CD8-positive, alpha-beta memory T cell (primary cell): ENCODE data around the gene SEC61A2. TPM values are rescaled to one million over a fixed set of nuclear protein-coding genes. Genes with fewer than 3 reads are reported as not detected.

ENCODE experiments used
- CTCF ChIA-PET: fragments of 350-600 bp; sonication (Branson Sonifier 250); formaldehyde crosslinking; loops from one replicate; lab custom pipeline; 2021; ENCODE audit warnings: antibody characterized with exemption; lab: Charles Lee
- POLR2A ChIA-PET: fragments of 350-600 bp; sonication (Branson Sonifier 250); formaldehyde crosslinking; loops from one replicate; lab custom pipeline; 2021; ENCODE audit warnings: antibody characterized with exemption; lab: Charles Lee
- DNase-seq, 5 donors: peaks; one replicate each; pipeline versions ENCODE4 v3.0.0 to v3.0.0-alpha.2; 2020 to 2022; ENCODE audit warnings: mixed read lengths in 1 of 5
- H3K27ac ChIP-seq: one replicate; pipeline ENCODE4 v1.7.0; 2013; ENCODE audit warnings: low read depth, mild to moderate bottlenecking, low read length, moderate library complexity
- H3K27me3 ChIP-seq: 2 replicates; pipeline ENCODE4 v1.7.0; 2013; ENCODE audit warnings: low read length, mild to moderate bottlenecking; ENCODE audit not compliant: insufficient read depth, poor library complexity, severe bottlenecking
- H3K36me3 ChIP-seq: 2 replicates; pipeline ENCODE4 v1.7.0; 2013; ENCODE audit warnings: mild to moderate bottlenecking, low read length, moderate library complexity; ENCODE audit not compliant: insufficient read depth
- H3K4me1 ChIP-seq: 2 replicates; pipeline ENCODE4 v1.7.0; 2013; ENCODE audit warnings: mild to moderate bottlenecking, low read length, moderate library complexity; ENCODE audit not compliant: insufficient read depth
- H3K4me3 ChIP-seq: 2 replicates; pipeline ENCODE4 v1.7.0; 2013; ENCODE audit warnings: mild to moderate bottlenecking, low read length
- H3K9me3 ChIP-seq: 2 replicates; pipeline ENCODE4 v1.7.0; 2013; ENCODE audit warnings: mild to moderate bottlenecking, low read length
- H3K27ac Mint-ChIP-seq, 8 donors: one replicate each; pipeline ENCODE4 v1.8.0; 2020 to 2021; ENCODE audit warnings: mixed read lengths in 8 of 8, mild to moderate bottlenecking in 6 of 8, inconsistent platforms in 3 of 8, moderate library complexity in 3 of 8
- H3K27me3 Mint-ChIP-seq, 2 donors: one replicate each; pipeline ENCODE4 v1.8.0; 2020 to 2021; ENCODE audit warnings: mixed read lengths in 2 of 2, mild to moderate bottlenecking in 1 of 2, moderate library complexity in 1 of 2
- H3K36me3 Mint-ChIP-seq, 3 donors: one replicate each; pipeline ENCODE4 v1.8.0; 2020 to 2021; ENCODE audit warnings: mixed read lengths in 3 of 3, inconsistent platforms in 1 of 3, mild to moderate bottlenecking in 1 of 3
- H3K4me1 Mint-ChIP-seq, 3 donors: one replicate each; pipeline ENCODE4 v1.8.0; 2020 to 2021; ENCODE audit warnings: mixed read lengths in 3 of 3, inconsistent platforms in 1 of 3, mild to moderate bottlenecking in 1 of 3
- H3K4me3 Mint-ChIP-seq, 7 donors: one replicate each; pipeline ENCODE4 v1.8.0; 2020 to 2021; ENCODE audit warnings: mixed read lengths in 7 of 7, mild to moderate bottlenecking in 6 of 7, moderate library complexity in 4 of 7, inconsistent platforms in 2 of 7
- H3K9me3 Mint-ChIP-seq, 5 donors: one replicate each; pipeline ENCODE4 v1.8.0; 2020 to 2022; ENCODE audit warnings: mixed read lengths in 5 of 5, mild to moderate bottlenecking in 3 of 5, moderate library complexity in 2 of 5, inconsistent platforms in 1 of 5
- polyA plus RNA-seq: library from polyadenylated mRNA; unstranded; fragments of 300-500 nt; fragmentation: Illumina TruSeq; gene quantifications from one replicate; pipeline ENCODE4 v1.2.3, GENCODE V29; 2021
- total RNA-seq, 2 experiments: library from RNA; stranded (reverse); gene quantifications; one replicate each; pipeline ENCODE4 v1.2.3, GENCODE V29; 2021

Gene SEC61A2
- total and polyA plus RNA-seq, 3 experiments from 2014 or later: 2.5 to 13.6 (median 12.5) TPM

- DNase-seq: no peak
- Histone ChIP-seq H3K27ac (no peak overlapping the region), H3K36me3 (peaks cover 29% of the 10 kb centered on the region), H3K9me3 (no peaks in the 10 kb centered on the region), H3K4me3 (no peak overlapping the region), H3K27me3 (no peaks in the 10 kb centered on the region), H3K4me1 (peaks cover 19% of the 10 kb centered on the region)
- no peaks in the 10 kb centered on the region for H3K9me3 Mint-ChIP-seq
- H3K36me3 Mint-ChIP-seq: peaks cover 6 to 57% (median 10%) of the 10 kb centered on the region in 3 donors
- H3K27me3 Mint-ChIP-seq: no peaks in the 10 kb centered on the region
- POLR2A ChIA-PET: interaction anchor here (2.4 kb wide), 1 partner anchor 15 kb away, joined by 10 read pairs; the partner anchor contains the start of genes CDC123 and NUDT5
- H3K4me3 Mint-ChIP-seq: peak overlapping the region in 4 of 7 donors; percentile 49 to 74 (median 66)
- H3K27ac Mint-ChIP-seq: peak overlapping the region; percentile 92 to 98 (median 94)
- CTCF ChIA-PET: interaction anchor here (1.2 to 2.7 kb wide), 4 partner anchors 11 to 50 kb away, joined by 3 to 20 read pairs (median 4); partner anchors contain the start of genes CDC123 and NUDT5
- H3K4me1 Mint-ChIP-seq: peaks cover 25 to 34% (median 32%) of the 10 kb centered on the region in 3 donors
Observed at GRCh38 chr10:12180221-12180974, 50.9 kb downstream of the SEC61A2 start.

GRCh38 chr10:12181065-12181775 lies 51.7 kb downstream of the SEC61A2 start:
- H3K4me3 Mint-ChIP-seq: peak overlapping the region; percentile 8 to 74 (median 57)
- Histone ChIP-seq H3K27ac (peak overlapping the region; percentile 35), H3K4me1 (peaks cover 19% of the 10 kb centered on the region), H3K27me3 (no peaks in the 10 kb centered on the region), H3K9me3 (no peaks in the 10 kb centered on the region), H3K4me3 (peak overlapping the region; percentile 9), H3K36me3 (peaks cover 36% of the 10 kb centered on the region)
- DNase-seq: peak; percentile 46 to 91 (median 60)
- ChIA-PET POLR2A (interaction anchor here (2.4 kb wide), 1 partner anchor 14 kb away, joined by 10 read pairs; the partner anchor contains the start of genes CDC123 and NUDT5), CTCF (interaction anchor here (1.2 to 2.7 kb wide), 4 partner anchors 12 to 51 kb away, joined by 3 to 20 read pairs (median 4); partner anchors contain the start of genes CDC123 and NUDT5)
- H3K27me3 Mint-ChIP-seq: no peaks in the 10 kb centered on the region
- H3K9me3 Mint-ChIP-seq: no peaks in the 10 kb centered on the region
- H3K27ac Mint-ChIP-seq: peak overlapping the region; percentile 92 to 98 (median 94)
- peaks cover 12 to 62% (median 16%) of the 10 kb centered on the region in 3 donors for H3K36me3 Mint-ChIP-seq
- H3K4me1 Mint-ChIP-seq: peaks cover 25 to 38% (median 36%) of the 10 kb centered on the region in 3 donors

GRCh38 chr10:12184165-12184564 lies 54.7 kb downstream of the SEC61A2 start:
- peaks cover 28 to 55% (median 47%) of the 10 kb centered on the region in 3 donors for H3K4me1 Mint-ChIP-seq
- Histone ChIP-seq H3K9me3 (no peaks in the 10 kb centered on the region), H3K27ac (no peak overlapping the region), H3K36me3 (peaks cover 21% of the 10 kb centered on the region), H3K27me3 (no peaks in the 10 kb centered on the region), H3K4me3 (no peak overlapping the region), H3K4me1 (peaks cover 19% of the 10 kb centered on the region)
- no peak overlapping the region for H3K27ac Mint-ChIP-seq
- peaks cover 12 to 59% (median 16%) of the 10 kb centered on the region in 3 donors for H3K36me3 Mint-ChIP-seq
- CTCF ChIA-PET: interaction anchor here (1.2 to 2.1 kb wide), 2 partner anchors 11 to 31 kb away, joined by 3 to 5 read pairs; partner anchors contain the start of genes CDC123 and NUDT5
- no peak for DNase-seq
- H3K27me3 Mint-ChIP-seq: no peaks in the 10 kb centered on the region
- POLR2A ChIA-PET: interaction anchor here (1.0 to 1.4 kb wide), 2 partner anchors 12 to 141 kb away, joined by 3 to 5 read pairs; partner anchors contain the start of genes CDC123, NUDT5 and UPF2
- no peak overlapping the region for H3K4me3 Mint-ChIP-seq
- H3K9me3 Mint-ChIP-seq: no peaks in the 10 kb centered on the region

DNA sequence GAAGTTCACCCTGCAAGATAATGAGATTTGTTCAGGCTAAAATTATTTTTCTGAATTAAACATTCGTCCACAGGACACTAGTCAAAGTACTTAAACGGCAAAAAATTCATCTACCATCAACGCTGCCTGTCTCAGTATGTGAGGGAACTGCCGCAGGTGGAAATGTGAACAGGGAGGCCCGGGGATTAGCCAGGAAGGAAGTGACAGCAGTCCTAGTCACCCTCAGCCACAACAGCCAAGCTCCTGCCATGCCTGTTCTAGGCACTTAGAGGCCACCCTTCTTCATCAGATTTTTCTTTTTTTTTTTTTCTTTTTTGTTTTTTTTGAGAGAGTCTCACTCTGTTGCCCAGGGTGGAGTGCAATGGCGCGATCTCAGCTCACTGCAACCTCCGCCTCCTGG lies 56.8 kb downstream of the SEC61A2 start:
- Mint-ChIP-seq H3K36me3 (peaks cover 12 to 62% (median 16%) of the 10 kb centered on the region in 3 donors), H3K27me3 (no peaks in the 10 kb centered on the region), H3K9me3 (no peaks in the 10 kb centered on the region), H3K4me3 (no peak overlapping the region), H3K27ac (peak overlapping the region in 3 of 8 donors; percentile 23 to 44 (median 42)), H3K4me1 (peaks cover 15 to 51% (median 41%) of the 10 kb centered on the region in 3 donors)
- ChIA-PET POLR2A (no interaction called here), CTCF (interaction anchor here (1.0 kb wide), 1 partner anchor 10 kb away, joined by 3 read pairs; the partner anchor contains the start of genes CDC123 and NUDT5)
- no peak overlapping the region for H3K27ac ChIP-seq
- no peaks in the 10 kb centered on the region for H3K9me3 ChIP-seq
- H3K4me3 ChIP-seq: no peak overlapping the region
- H3K27me3 ChIP-seq: no peaks in the 10 kb centered on the region
- peaks cover 5% of the 10 kb centered on the region for H3K4me1 ChIP-seq
- no peak for DNase-seq
- peaks cover 14% of the 10 kb centered on the region for H3K36me3 ChIP-seq

GRCh38 chr10:12187321-12187905 lies 57.9 kb downstream of the SEC61A2 start:
- no peak overlapping the region for H3K27ac ChIP-seq
- H3K27ac Mint-ChIP-seq: peak overlapping the region in 3 of 8 donors; percentile 42 to 72 (median 57)
- ChIA-PET CTCF (interaction anchor here (1.0 kb wide), 1 partner anchor 8 kb away, joined by 3 read pairs; the partner anchor contains the start of genes CDC123 and NUDT5), POLR2A (no interaction called here)
- H3K9me3 ChIP-seq: no peaks in the 10 kb centered on the region
- no peaks in the 10 kb centered on the region for H3K4me1 ChIP-seq
- H3K27me3 Mint-ChIP-seq: no peaks in the 10 kb centered on the region
- H3K4me3 Mint-ChIP-seq: no peak overlapping the region
- no peak overlapping the region for H3K4me3 ChIP-seq
- no peaks in the 10 kb centered on the region for H3K27me3 ChIP-seq
- peaks cover 12 to 64% (median 16%) of the 10 kb centered on the region in 3 donors for H3K36me3 Mint-ChIP-seq
- H3K9me3 Mint-ChIP-seq: no peaks in the 10 kb centered on the region
- H3K4me1 Mint-ChIP-seq: peaks cover 15 to 51% (median 44%) of the 10 kb centered on the region in 3 donors
- no peak for DNase-seq
- peaks cover 14% of the 10 kb centered on the region for H3K36me3 ChIP-seq

DNA sequence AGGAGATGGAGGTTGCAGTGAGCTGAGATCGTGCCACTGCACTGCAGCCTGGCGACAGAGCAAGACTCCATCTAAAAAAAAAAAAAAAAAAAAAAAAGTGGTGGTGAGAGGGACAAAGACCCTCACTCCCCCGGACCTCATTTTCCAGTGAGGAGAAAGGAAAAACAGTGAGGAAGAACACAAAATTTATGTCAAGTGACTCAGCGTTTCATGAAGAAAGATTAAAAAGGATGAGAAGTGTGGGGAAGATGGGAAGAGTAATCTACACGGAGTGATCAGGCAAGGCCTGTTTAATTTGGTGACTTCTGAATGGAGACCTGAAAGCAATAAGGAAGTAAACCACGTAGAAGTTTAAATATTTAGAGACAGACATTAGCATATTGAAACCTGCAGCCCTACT lies 59.2 kb downstream of the SEC61A2 start:
- Histone ChIP-seq H3K4me3 (no peak overlapping the region), H3K27me3 (no peaks in the 10 kb centered on the region), H3K4me1 (no peaks in the 10 kb centered on the region), H3K9me3 (no peaks in the 10 kb centered on the region), H3K36me3 (peaks cover 14% of the 10 kb centered on the region), H3K27ac (no peak overlapping the region)
- Mint-ChIP-seq H3K4me3 (no peak overlapping the region), H3K27ac (no peak overlapping the region), H3K4me1 (peaks cover 19 to 60% (median 53%) of the 10 kb centered on the region in 3 donors), H3K36me3 (peaks cover 12 to 61% (median 18%) of the 10 kb centered on the region in 3 donors), H3K9me3 (no peaks in the 10 kb centered on the region), H3K27me3 (no peaks in the 10 kb centered on the region)
- ChIA-PET POLR2A (interaction anchor here (0.6 kb wide), 1 partner anchor 60 kb away, joined by 3 read pairs; no protein-coding TSS in a partner anchor), CTCF (no interaction called here)
- DNase-seq: no peak

GRCh38 chr10:12189426-12189825 lies 59.9 kb downstream of the SEC61A2 start:
- H3K9me3 Mint-ChIP-seq: no peaks in the 10 kb centered on the region

More at GRCh38 chr10:12189426-12189825, 59.9 kb downstream of the SEC61A2 start:
- H3K4me1 ChIP-seq: peaks cover 5% of the 10 kb centered on the region
- POLR2A ChIA-PET: no interaction called here
- Mint-ChIP-seq H3K4me3 (no peak overlapping the region), H3K27me3 (no peaks in the 10 kb centered on the region), H3K36me3 (peaks cover 12 to 58% (median 18%) of the 10 kb centered on the region in 3 donors), H3K4me1 (peaks cover 24 to 66% (median 60%) of the 10 kb centered on the region in 3 donors), H3K27ac (no peak overlapping the region)
- DNase-seq: no peak
- H3K27me3 ChIP-seq: no peaks in the 10 kb centered on the region
- no peak overlapping the region for H3K4me3 ChIP-seq
- H3K9me3 ChIP-seq: no peaks in the 10 kb centered on the region
- no peak overlapping the region for H3K27ac ChIP-seq
- H3K36me3 ChIP-seq: peaks cover 14% of the 10 kb centered on the region
- CTCF ChIA-PET: no interaction called here
